SK-N-DZ (cell line): Measurements from ENCODE around the gene PMFBP1.
"Not testable (repeated sequence)": the region's sequence is repeated elsewhere in the genome, so short reads cannot be mapped to it uniquely, and the experiment has no call there.

ENCODE experiments used
- DNase-seq: peaks from one replicate; pipeline ENCODE4 v3.0.0-alpha.2; 2015; ENCODE audit warnings: low spot score

The PMFBP1 gene

DNA sequence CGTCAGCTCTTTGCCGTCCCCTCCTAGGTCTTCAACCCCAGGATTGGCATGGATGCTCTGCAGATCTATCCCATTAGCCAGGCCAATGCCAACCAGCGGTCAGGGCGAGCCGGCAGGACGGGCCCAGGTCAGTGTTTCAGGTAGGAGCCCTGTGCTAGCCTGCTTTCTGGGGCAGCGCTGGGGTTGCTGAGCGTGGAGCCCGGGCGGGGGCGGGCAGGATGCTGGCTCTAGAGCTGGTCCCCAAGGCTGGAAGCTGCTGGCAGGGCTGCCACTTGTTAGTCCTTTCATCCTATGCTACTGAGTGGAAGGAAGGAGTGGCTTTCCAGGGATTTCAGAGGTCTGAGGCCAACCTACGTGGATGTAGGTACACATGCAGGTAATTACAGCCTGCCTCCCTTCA, 66.0 kb downstream of the PMFBP1 start:
- DNase-seq = no peak

DNA sequence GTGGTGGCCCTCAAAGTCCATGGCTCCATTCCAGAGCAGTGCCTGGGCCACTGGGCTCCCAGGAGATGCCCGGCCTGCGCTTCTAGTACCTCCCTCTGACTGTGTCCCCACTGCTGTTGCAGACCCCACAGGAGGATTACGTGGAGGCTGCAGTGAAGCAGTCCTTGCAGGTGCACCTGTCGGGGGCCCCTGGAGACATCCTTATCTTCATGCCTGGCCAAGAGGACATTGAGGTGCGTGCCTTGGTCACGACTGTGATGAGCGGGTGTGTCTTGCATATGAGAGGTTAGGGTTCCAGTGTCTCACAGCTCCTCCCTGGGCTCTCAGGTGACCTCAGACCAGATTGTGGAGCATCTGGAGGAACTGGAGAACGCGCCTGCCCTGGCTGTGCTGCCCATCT, 67.0 kb downstream of the PMFBP1 start:
- DNase-seq = no peak

DNA sequence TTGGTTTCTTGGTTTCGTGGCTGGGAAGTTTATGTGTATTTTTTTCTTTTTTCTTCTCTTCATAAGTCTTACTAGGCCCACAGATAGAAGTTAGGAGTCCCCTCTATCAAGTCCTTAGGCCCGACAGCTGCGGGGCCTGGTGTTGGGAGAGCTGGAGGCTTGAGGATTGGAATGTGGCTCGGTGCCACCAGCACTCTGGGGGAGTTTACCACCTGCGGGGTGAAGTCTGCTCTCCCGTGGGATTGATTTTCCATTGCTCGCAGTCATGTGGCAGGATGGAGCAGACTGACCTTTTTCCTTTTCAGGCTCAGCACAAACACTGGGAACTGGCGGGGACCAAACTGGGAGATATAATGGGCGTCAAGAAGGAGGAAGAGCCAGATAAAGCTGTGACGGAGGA, 70.8 kb downstream of the PMFBP1 start:
- DNase-seq = no peak

DNA sequence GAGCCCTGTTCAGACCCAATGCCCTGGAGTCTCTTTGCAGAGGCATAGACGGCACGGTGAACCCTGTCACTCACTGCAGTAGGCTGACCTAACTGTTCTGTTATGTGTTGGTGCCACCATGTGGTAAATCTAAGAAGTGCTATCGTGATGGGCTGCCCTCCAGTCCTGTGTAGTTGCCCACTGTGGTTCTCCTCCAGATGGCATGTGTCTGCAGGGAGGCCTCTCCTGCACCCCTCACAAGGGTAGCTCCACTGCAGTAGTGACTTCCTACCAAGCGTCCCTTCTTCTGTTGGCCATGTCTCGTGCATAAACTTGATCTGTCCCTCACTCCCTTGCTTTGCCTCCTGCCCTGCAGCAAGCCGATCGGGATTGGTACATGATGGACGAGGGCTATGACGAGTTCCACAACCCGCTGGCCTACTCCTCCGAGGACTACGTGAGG, 72.6 kb downstream of the PMFBP1 start:
- peak; percentile 62 for DNase-seq

DNA sequence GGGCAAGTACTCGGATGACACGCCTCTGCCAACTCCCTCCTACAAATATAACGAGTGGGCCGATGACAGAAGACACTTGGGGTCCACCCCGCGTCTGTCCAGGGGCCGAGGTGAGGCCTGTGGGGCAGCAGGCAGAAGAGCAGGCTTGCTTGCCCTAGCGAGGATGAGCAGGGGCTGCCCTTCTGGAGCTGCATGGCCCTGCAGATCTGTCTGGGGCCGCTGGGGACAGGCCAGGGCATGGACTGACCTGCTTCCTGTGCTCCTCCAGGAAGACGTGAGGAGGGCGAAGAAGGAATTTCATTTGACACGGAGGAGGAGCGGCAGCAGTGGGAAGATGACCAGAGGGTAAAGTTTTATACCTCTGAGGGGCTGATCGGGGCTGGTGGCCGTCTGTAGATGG, 73.0 kb downstream of the PMFBP1 start:
- DNase-seq = no peak

DNA sequence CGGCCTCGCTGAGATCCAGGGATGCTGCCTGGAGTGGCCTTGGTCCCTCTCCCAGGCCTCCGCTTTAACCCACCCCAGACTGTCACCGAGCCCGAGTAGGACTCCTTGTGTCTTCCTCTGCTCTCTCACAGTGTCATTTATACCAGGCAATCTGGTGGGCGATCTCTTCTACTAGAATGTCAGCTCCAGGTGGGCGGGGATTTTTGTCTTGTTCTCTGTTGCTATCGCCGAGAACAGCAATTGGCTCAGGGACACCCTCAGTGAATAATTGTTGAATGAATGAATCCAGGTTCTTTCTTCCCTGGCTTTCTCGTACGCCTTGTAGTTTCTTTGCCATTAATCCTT, 77.7 kb downstream of the PMFBP1 start:
- DNase-seq = no peak

DNA sequence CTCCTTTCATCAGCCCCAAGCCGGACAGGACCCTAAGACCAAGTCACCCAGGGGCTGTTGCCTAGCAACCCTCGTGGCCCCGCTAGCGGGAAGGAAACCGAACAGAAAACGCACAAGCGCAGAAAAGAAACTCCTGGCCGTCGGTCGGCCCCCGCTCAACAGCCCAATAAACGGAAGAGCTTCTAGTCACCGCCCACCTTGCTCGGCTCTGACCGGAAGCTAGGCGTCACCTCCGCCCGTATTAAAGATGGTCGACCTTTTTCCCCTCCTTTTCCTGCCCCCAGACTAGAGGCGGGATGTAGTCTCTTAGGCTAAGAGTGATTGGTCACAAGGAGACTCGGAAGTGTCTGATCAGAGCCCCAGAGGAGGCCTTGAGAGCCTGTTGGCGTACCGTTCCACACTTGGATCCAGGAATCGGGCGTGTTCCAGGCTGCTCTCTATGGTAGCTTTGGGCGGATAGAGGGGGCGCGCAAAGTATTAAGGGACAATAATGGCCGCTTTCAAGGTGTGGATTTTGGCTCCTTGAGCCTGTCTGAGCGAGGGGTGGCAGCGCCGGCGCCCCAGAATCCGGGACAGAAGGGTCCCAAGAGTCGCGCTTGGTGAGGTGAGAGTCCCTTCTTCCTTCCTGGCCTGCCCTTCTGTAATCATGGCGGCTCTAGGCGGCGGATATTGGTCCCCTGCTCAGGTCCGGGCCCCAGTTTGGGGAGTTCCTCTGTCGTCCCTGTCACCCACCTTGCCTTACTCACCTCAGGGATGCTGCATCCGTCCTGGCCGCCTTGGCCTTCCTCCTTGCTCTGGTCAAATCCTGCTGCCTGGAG, 78.3 kb downstream of the PMFBP1 start, which contains the start of the genes DHX38 and TXNL4B:
TSS of gene DHX38 (plus strand) at position 400 of the 818 bp plus-strand sequence. CDS start 2,311 bp downstream, outside the sequence.
TSS of gene TXNL4B (minus strand) at position 173 of the 818 bp plus-strand sequence. CDS start 2,871 bp downstream, outside the sequence.
- peak; percentile 100 for DNase-seq

DNA sequence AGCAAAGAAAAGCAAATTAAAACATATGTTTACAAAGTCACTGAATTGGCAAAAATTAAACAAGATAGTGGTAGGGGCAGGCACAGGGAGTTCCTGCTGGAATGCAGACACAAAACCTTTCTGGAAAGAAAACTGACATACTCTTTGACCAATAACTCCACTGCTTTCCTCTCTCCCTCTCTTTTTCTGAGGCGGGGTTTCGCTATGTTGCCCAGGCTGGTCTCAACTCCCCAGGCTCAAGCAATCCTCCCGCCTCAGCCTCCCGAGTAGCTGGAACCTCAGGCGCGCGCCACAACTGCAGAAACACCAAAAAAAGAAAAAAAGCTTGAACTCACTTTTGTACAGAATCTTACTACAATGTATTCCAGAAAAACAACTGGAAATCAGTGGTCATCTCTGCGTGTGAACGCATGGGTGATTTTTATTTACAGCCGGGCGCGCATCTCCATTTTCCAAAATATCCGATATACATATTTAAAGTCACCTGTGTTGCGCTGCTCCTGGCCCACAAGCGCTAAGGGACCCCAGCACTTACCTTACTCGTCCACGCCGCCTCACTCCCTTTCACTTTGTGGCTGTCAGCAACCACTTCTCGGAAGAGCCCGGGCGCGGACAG, 79.0 kb downstream of the PMFBP1 start:
- DNase-seq = peak; percentile 43

DNA sequence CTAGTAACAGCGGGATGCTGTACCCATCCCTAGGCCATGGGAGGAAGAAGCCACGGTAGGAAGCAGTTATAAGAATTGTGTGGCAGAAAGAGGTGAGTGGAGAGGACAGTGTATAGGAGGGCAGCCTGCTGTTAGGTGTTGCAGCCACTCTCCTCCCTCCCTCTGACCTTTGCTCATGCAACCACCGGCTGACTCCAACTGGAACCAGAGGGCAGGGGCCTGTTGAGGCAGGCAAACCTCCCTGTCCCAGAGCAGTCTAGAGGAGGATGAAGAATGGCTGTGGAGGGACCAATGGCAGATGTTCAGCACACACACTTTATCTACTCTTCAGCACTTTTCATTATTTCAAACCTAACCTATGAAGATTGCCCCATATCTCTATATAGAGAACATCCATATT, 80.7 kb downstream of the PMFBP1 start:
- DNase-seq = no peak

DNA sequence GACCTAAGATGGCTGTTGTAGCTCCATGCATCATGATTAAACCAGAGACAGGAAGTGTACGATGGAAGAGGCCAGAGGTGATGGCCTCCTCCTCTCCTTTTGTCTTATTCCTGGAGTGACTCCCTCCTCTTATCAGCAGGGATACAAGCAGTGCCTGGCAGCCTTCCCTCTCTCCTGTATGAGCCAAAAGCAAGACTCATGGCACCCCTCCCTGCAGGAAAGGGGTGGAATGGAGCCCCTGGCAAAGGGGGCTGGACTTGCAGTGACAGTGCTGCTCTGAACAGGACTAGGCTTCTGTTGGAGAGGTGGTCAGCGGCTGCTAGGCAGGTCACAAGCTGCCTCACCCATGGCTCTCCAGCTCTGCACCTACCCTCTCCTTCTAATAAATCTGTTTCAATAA, 87.0 kb downstream of the PMFBP1 start:
- DNase-seq = no peak

DNA sequence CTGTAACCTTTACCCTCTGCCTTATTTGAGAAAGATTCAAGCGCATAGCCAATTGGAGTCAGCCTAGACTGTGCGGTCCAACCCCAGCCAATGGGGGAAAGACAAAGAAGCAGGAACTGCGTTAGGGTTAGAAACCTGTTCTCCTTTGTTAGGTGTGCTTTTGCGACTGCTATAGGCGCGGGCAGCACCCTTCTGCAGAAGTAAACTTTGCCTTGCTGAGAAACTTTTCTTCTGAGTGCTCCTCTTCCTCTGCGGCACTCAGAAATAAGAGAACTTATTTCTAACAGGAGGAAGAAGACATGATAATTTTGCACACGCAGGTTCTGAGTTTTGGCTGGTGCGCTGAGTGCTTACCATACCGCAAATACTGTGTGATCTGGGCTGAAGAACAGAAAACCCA, 87.5 kb downstream of the PMFBP1 start:
- DNase-seq = no peak

DNA sequence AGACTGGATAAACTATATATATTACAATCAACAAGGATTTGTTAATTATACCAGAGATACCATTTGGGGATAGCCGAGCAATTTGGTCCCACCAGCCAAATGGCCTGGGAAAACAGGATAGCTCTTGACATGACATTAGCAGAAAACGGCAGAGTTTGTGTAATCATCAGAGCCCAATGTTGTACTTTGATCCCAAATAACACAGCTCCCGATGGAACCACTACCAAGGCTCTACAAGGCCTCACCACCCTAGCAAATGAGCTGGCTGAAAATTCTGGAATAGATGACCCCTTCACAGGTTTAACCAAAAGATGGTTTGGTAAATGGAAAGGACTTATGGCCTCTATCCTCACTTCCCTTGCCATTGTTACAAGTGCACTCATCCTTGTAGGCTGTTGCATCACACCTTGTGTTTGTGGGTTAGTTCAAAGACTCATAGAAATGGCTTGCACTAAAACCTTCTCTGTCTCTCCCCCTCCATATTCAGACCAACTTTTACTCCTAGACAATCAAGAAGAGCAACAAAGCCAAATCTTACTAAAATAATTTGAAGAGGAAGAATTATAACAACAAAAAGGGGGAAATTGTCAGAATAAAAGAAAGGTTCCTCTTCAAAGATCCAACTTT, 88.1 kb downstream of the PMFBP1 start:
- no peak for DNase-seq

DNA sequence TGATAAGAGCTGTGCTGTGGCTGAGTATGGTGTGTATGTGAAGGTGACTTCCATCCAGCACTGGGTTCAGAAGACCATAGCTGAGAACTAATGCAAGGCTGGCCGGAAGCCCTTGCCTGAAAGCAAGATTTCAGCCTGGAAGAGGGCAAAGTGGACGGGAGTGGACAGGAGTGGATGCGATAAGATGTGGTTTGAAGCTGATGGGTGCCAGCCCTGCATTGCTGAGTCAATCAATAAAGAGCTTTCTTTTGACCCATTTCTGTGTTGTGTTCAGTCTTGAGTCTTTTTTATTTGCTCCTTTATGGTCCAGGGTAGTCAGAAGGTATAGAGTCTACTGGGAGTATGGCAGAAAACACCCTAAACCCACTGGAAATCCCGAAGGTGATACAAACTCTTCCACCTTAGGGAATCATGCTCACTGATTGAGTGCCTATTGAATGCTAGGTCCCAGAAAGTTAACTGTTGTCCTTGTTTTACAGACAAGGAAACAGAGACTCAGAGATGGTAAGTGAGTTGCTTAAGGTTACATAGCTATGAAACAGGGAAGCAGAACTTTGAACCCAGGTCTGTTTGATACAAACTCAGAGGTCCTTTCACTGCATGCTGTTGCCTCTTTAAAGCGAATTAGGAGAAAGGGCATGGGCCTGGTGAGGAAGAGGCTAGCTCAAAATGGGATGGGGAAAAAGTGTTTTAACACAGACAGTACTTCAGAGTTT, 94.8 kb downstream of the PMFBP1 start:
- not testable (repeated sequence) for DNase-seq

DNA sequence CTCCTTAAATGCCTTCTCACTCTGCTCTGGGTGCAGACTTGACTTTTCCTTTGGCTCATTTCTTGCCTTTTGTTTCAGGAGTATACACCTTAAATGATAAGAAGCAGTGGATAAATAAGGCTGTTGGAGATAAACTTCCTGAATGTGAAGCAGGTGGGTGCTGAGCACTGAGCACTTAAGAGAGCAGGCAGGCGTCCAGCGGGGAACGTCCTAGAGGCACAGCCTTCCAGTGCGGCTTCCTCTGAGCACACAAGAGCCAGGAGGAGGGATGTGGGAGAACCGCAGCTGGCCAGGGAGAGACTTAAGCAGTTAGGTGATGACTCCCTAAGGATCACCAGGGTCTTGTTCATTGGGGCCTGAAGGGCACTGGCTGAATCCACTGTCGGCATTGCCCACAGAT, 96.9 kb downstream of the PMFBP1 start:
- not testable (repeated sequence) for DNase-seq

DNA sequence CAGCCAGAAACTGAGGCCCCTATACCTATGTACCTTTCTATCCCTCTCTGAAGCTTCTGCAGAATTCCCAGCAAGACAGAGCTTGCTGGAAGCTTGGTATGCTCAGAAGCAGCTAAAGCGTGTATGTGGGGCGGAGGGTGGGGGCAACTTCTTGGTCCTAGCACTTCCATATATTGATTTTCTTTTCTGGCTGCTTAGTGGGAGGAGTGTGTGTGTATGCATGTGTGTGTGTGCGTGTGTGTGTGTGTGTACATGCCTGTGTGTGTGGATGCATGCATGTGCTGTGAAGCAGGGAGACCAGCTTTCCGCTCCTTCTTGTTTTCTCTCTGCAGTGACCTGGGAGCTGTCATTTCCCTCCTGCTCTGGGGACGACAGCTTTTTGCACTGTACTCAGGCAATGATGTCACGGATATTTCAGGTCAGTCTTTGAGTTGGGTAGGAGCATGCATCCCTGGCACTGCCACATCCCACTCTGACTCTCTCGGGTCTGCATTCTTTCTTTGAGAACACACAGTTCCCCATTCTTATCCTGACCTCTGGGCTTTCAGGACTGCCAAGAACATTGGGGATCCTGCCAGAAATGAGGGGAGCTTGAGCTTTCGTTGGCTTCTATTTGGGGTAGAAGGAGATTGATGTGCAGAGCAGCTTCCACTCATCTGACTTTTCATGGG, 98.3 kb downstream of the PMFBP1 start:
- DNase-seq = no peak

DNA sequence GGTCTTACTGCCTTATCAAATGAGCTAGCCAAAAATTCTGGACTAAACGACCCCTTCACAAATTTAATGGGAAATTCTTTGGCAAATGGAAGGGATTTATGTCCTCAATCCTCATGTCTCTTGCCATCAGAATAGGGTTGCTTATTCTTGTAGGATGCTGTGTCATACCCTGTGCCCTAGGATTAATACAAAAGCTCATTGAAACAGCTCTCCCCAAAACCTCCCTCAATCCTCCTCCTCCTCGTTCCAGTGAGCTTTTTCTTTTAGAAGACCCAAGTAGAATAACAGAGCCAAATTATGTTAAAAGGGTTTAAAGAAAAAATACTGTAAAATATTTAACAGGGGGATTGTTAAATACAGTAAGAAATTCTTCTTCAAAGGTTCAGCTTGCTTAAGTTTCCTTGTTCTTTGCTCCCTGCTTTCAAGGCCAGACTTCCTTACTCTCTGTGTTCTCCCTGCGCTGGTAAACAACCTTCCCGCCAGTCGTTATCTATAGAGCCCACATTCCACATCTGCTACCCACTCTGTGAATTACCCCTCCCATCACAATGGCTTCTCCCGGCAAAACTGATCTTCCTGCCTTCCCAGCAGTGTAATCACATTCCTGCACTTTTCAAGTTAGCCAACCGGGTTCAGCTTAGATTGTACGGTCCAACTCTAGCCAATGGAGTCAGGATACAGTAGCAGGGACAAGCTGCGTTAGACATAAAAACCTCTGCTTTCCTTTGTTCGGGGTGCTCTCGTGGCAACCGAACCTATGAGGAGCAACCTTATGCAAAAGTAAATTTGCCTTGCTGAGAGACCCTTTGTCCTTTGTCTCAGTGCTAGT, 99.2 kb downstream of the PMFBP1 start:
- no peak for DNase-seq
